PFSK-1 (cell line): ENCODE data around the gene CAP1.

Experiments
- POLR2AphosphoS5 ChIP-seq: IDR thresholded peaks from 2 replicates; pipeline ENCODE4 v1.6.1; 2012; ENCODE audit warnings: low read depth, mild to moderate bottlenecking, control low read depth, low read length, moderate library complexity
- REST ChIP-seq, 2 experiments: IDR thresholded peaks; 2 replicates each; pipeline versions ENCODE4 v1.6.1 to v1.8.0; 2011 to 2012; ENCODE audit warnings: low read depth in 2 of 2, low read length in 2 of 2, control low read depth in 1 of 2, inconsistent platforms in 1 of 2, mild to moderate bottlenecking in 1 of 2, moderate library complexity in 1 of 2; ENCODE audit not compliant: insufficient read depth in 1 of 2
- SIN3A ChIP-seq: IDR thresholded peaks from 2 replicates; pipeline ENCODE4 v1.6.1; 2012; ENCODE audit warnings: mild to moderate bottlenecking, low read length, moderate library complexity, borderline replicate concordance; ENCODE audit not compliant: insufficient read depth

- no peak for TF ChIP-seq SIN3A
- TF ChIP-seq REST (IDR thresholded peaks at IDR 0.05; ENCODE audit: insufficient read depth in 1 of 2, low read depth in 2 of 2, low read length in 2 of 2) = no peak
- TF ChIP-seq POLR2AphosphoS5 = no peak
Measured at GRCh38 chr1:40027647-40028046, 12.9 kb upstream of the CAP1 start.
